ENCODE data around the gene SYT6. TPM values are rescaled to one million over a fixed set of nuclear protein-coding genes. Genes with fewer than 3 reads are reported as not detected.

The SYT6 gene
- total RNA-seq, 1 donor from 2014 or later = not detected

DNA sequence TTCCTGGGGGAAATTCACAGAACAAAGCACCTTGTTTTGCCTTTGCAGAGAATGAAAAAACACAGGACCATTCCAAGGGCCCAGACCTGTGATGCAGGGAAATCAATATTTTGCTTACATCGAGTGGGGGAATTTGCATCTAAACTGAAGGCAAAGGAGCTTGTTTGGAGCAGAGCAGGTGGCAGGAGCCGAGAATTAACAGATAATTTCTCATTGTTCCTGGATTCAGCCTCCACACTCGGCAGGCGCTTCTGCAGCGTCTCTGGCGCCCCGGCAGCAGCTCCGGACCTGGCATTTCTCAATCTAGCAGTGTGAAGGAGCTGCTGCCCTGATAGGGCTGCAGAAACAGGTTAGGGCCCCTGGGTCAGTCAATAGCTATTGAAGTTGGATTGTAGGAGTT is 2.0 kb upstream of the SYT6 start:
- Mint-ChIP-seq H3K4me3 (ENCODE audit: unreplicated experiment) (no peak overlapping the region), H3K4me1 (ENCODE audit: unreplicated experiment) (peaks cover 19% of the 10 kb centered on the region), H3K27ac (ENCODE audit: unreplicated experiment) (no peak overlapping the region), H3K9me3 (ENCODE audit: unreplicated experiment) (no peaks in the 10 kb centered on the region), H3K36me3 (ENCODE audit: unreplicated experiment) (peaks cover 2% of the 10 kb centered on the region), H3K27me3 (ENCODE audit: unreplicated experiment) (peaks cover 82% of the 10 kb centered on the region)
- TF ChIP-seq, protein P1, sequence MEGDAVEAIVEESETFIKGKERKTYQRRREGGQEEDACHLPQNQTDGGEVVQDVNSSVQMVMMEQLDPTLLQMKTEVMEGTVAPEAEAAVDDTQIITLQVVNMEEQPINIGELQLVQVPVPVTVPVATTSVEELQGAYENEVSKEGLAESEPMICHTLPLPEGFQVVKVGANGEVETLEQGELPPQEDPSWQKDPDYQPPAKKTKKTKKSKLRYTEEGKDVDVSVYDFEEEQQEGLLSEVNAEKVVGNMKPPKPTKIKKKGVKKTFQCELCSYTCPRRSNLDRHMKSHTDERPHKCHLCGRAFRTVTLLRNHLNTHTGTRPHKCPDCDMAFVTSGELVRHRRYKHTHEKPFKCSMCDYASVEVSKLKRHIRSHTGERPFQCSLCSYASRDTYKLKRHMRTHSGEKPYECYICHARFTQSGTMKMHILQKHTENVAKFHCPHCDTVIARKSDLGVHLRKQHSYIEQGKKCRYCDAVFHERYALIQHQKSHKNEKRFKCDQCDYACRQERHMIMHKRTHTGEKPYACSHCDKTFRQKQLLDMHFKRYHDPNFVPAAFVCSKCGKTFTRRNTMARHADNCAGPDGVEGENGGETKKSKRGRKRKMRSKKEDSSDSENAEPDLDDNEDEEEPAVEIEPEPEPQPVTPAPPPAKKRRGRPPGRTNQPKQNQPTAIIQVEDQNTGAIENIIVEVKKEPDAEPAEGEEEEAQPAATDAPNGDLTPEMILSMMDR (IDR thresholded peaks at IDR 0.05) = no peak
- no peak for DNase-seq (ENCODE audit: extremely low spot score, unreplicated experiment)

DNA sequence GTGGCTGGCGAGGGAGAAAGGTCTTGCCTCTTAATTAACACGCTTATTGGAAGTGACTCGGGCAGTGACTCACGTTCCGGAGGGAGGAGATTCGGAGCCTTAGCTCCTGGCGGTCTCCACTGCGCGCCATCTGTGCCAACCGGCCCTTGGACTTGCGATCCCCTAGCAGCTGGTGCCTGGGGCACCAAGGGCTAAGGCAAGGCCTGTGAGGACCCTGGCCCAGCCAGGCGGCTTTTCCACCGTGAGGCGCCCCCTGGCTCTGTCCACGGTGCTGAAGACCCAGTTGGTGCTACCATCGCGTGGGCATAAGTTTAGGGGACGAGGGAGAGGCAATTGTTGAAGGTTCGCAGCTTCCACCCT is 1.3 kb upstream of the SYT6 start:
- Mint-ChIP-seq H3K4me3 (ENCODE audit: unreplicated experiment) (no peak overlapping the region), H3K4me1 (ENCODE audit: unreplicated experiment) (peaks cover 19% of the 10 kb centered on the region), H3K9me3 (ENCODE audit: unreplicated experiment) (no peaks in the 10 kb centered on the region), H3K36me3 (ENCODE audit: unreplicated experiment) (peaks cover 2% of the 10 kb centered on the region), H3K27me3 (ENCODE audit: unreplicated experiment) (peaks cover 82% of the 10 kb centered on the region), H3K27ac (ENCODE audit: unreplicated experiment) (no peak overlapping the region)
- TF ChIP-seq, protein P1 (IDR thresholded peaks at IDR 0.05) = no peak
- DNase-seq (ENCODE audit: extremely low spot score, unreplicated experiment) = no peak

DNA sequence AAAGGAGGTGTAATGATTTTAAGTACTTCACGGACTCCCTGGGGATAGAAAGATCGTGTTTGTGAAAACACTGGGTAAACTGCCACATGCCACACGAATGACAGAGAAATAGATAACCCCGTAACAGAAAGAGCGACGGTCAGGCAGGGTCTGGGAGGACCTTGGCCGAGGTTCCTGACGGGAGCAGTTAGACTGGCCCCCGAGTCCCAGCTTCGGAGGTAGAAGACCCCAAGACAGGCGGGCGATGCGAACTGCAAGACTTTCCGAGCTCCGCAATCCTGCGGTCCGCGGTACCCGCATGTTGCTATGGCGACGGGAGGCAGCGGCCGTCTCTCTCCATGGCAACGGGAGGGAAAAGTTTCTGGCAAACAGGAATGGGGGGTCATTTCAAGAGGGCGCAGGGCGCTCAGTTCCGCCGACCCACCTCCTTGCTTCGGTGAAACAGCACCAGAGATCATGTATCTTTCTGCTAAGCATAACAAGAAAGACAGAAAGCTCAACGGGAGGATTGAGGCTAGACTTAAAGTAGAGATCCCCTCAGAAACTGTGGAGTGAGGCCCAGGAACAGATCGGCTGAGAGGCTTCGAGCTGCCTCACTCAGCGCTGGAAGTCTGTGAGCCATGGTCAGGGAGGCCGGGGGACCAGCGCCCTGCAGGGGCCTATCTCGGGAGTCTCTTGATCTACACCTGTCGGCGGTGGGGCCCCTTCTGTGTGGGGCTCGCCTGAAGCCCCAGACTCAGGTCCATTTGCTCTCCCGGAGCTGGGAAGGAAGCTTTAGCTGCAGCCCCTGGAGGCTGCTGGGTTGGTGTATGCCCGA is 685 bp upstream of the SYT6 start:
- no peak overlapping the region for H3K27ac Mint-ChIP-seq (ENCODE audit: unreplicated experiment)
- H3K4me3 Mint-ChIP-seq (ENCODE audit: unreplicated experiment) = no peak overlapping the region
- peaks cover 19% of the 10 kb centered on the region for H3K4me1 Mint-ChIP-seq (ENCODE audit: unreplicated experiment)

DNA sequence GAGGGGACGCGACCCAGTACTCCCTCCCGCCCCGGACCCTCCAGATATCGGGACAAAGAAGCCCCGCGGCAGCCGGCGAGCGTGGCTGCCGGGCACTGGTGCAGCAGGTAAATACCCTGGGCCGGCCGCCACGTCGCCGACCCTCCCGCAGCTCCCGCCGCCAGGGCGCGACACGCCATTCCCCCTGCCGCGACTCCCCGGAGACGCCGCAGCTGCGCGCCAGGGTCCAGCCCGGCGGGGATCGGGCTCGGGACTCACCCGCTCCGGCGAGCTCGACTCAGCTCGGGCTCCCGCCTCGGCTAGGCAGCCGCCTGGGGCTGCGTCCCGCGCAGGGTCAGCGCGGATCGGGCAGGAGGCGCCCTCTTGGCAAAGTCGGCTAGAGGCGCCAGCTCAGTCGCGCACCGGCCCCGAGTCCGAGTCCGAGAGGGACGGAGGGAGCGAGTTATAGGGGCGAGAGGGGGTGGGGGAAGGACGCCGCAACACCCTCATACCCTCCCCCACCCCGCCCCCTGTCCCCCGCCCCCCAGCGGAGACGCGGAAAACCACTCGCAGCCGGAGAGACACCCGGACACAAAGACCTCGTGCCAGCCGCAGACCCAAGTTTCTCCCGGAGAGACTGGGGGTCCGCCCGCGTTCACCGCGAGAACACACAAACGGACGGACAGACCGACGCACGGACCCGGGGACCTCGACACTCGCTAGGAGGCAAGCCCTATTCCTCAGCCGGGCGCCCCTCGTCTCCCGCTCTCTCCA is 985 bp downstream of the SYT6 start:
- peak overlapping the region; percentile 54 for H3K4me3 Mint-ChIP-seq (ENCODE audit: unreplicated experiment)
- H3K27me3 Mint-ChIP-seq (ENCODE audit: unreplicated experiment) = peaks cover 81% of the 10 kb centered on the region
- DNase-seq (ENCODE audit: extremely low spot score, unreplicated experiment) = peak; percentile 86
- peaks cover 2% of the 10 kb centered on the region for H3K36me3 Mint-ChIP-seq (ENCODE audit: unreplicated experiment)
- peaks cover 19% of the 10 kb centered on the region for H3K4me1 Mint-ChIP-seq (ENCODE audit: unreplicated experiment)
- no peak overlapping the region for H3K27ac Mint-ChIP-seq (ENCODE audit: unreplicated experiment)
- TF ChIP-seq, protein P1 (IDR thresholded peaks at IDR 0.05) = no peak
- no peaks in the 10 kb centered on the region for H3K9me3 Mint-ChIP-seq (ENCODE audit: unreplicated experiment)

More for the DNA sequence above, 685 bp upstream of the SYT6 start:
- DNase-seq (ENCODE audit: extremely low spot score, unreplicated experiment) = no peak
- Mint-ChIP-seq H3K9me3 (ENCODE audit: unreplicated experiment) (no peaks in the 10 kb centered on the region), H3K27me3 (ENCODE audit: unreplicated experiment) (peaks cover 81% of the 10 kb centered on the region), H3K36me3 (ENCODE audit: unreplicated experiment) (peaks cover 2% of the 10 kb centered on the region)
- TF ChIP-seq, protein P1 (IDR thresholded peaks at IDR 0.05) = no peak

DNA sequence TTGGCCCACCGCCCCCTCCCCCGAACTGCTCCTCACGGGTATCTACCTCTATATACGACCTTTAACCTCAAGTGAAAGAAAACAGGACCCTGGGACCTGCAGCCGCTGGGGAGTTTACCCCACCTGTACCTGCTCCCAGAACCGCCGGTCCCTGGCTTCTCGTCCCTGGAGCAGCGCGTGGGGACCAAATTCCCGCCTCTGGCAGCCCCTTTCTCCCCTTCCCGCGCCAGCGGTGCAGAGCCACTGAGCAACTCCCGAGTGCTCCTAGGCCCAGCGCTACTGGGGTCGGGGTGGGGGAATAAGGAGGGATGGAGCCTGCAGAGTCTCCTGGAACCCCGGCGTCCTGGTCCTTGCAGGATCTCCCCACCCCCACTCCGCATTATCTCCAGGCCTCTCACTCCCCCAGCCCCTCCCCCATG is 1.6 kb downstream of the SYT6 start:
- TF ChIP-seq, protein P1 (IDR thresholded peaks at IDR 0.05) = no peak
- H3K4me3 Mint-ChIP-seq (ENCODE audit: unreplicated experiment) = peak overlapping the region; percentile 35
- H3K27me3 Mint-ChIP-seq (ENCODE audit: unreplicated experiment) = peaks cover 82% of the 10 kb centered on the region
- H3K9me3 Mint-ChIP-seq (ENCODE audit: unreplicated experiment) = no peaks in the 10 kb centered on the region
- H3K4me1 Mint-ChIP-seq (ENCODE audit: unreplicated experiment) = peaks cover 19% of the 10 kb centered on the region
- H3K36me3 Mint-ChIP-seq (ENCODE audit: unreplicated experiment) = peaks cover 2% of the 10 kb centered on the region
- no peak overlapping the region for H3K27ac Mint-ChIP-seq (ENCODE audit: unreplicated experiment)
- DNase-seq (ENCODE audit: extremely low spot score, unreplicated experiment) = no peak

Measured in osteocyte (in vitro differentiated cells).